ENCODE results near the gene PITPNM2.

The PITPNM2 gene

GRCh38 chr12:123143736-123144461 lies 7.0 kb downstream of the PITPNM2 start:
- DNase-seq = no peak

DNA sequence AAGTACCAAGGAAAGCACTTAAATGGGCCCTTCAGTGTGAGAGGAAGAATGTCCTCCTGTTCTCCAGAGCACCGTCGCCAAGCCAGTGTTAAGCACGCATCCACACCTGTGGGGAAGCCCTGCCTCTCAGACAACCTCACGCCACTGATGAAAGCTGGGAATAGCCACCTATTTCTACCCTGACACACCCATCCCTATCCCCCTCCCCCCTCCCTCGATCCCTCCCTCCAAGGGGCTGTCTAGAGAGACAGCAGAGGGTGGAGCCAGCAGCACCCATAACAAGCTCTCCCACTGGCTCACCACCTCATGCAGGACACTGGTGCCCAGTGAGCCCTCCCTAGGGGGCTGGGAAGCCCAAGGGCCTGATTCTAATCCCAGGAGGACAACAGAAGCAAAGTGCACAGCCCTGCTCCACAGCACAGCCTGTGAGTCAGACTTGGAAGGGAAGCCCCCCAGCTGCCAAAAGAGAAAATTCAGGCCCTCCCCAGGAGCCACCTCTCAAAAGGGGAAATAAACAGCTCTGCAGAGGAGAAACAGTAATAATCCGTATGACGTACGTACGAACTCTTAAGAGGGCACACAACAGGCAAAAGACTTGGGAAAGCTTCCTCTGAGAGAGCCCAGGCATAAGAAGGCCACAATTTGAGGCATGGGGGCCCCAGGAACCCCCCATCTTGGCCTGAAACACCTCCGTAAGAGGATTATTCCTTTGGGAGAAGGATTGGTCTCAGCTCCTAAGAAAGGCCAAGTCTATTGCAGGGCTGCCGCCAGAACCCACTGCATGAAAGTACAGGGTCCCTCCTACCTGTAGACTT lies 7.8 kb downstream of the PITPNM2 start:
- DNase-seq = no peak

- DNase-seq = no peak
Observed at GRCh38 chr12:123142518-123142840, 8.4 kb downstream of the PITPNM2 start.

GRCh38 chr12:123141615-123142517 lies 9.0 kb downstream of the PITPNM2 start:
- no peak for DNase-seq

DNA sequence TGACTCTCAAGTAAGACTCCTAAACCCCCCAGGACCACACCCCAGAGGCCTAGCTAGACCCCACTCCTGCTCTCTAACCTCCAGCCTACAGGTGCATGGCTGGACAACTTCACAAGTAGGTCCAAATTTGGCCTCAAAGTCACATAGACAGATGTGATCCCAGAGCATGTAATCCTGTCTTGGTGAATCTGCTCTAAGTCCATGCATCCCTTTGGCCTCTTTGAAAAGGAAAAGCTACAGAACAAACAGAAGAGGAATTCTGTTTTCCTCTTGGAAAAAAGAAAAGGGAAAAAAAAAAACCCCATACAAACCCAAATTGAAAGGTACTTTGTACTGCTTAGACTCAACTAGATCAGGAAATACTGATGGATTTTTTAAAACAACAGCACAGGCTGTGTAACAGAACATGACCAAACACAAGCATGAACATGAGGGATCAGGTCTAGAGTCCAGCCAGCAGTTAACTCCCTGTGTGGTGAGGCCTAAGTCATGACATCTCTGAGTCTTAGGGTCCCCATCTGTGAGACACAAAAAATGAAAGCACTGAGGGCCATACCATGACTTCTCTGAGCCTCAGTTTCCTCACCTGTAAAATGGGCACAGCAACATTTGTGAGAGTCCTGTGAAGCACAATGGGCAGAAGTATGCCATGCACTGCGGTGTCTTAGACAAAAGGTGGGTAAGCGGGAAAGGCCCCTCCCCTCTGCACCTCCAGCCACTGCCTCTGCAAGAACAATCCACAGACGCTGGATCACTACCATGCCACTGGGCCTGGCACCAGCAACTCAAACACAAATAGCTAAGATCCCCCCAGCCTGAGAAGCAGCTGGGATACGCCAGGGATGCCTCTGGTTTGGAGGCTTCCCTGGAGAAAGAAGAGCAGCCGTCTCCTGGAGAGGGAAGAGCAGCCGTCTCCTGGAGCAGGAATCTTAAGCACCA lies 9.9 kb downstream of the PITPNM2 start:
- DNase-seq = no peak

- no peak for DNase-seq
Observed at GRCh38 chr12:123139926-123140675, 10.8 kb downstream of the PITPNM2 start.

DNA sequence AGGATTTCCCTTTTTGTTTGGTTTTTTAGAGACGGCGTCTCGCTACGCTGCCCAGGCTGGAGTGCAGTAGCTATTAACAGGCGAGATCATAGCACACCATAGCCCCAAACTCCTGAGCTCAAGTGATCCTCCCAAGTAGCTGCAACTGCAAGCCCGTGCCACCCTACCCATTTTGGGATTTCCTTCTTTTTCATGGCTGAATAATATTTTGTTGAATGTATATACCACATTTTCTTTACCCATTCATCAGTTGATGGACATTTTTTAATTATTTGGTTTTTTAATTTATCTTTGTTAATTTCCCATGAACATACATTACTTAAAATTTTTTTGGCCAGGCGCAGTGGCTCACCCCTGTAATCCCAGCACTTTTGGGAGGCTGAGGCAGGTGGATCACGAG lies 15.2 kb downstream of the PITPNM2 start:
- no peak for DNase-seq

GRCh38 chr12:123134826-123135225 lies 16.1 kb downstream of the PITPNM2 start:
- no peak for DNase-seq

GRCh38 chr12:123134271-123134671 lies 16.6 kb downstream of the PITPNM2 start:
- no peak for DNase-seq

GRCh38 chr12:123133701-123134100 lies 17.2 kb downstream of the PITPNM2 start:
- no peak for DNase-seq

DNA sequence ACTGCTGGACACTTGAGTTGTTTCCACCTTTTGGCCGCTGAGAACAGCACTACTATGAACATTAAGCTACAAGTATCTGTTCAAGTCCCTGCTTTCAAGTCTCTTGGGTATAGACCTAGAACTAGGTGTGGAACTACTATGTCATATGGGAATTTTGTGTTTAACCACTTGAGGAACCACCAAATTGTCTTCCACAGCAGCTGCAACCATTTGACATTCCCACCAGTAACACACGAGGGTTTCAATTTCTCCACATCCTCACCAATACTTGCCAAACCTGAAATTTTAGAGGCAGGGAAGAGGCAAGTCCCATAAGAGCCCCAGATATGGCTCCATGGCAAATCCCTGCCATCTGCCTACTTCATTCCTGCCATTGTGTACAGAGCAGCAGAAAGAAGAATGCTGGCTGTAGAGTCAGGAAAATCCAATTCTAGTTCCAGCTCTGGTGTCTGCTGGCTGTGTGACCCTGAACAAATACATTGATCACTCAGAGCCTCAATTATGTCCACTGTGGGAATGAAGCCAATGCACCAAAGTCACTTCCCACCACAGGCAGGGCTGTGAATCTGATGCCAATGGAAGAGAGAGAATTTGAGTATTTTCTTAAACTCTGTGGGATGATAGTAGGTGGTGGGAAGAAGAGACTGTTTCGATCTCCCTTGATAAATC lies 17.8 kb downstream of the PITPNM2 start:
- DNase-seq = no peak

DNA sequence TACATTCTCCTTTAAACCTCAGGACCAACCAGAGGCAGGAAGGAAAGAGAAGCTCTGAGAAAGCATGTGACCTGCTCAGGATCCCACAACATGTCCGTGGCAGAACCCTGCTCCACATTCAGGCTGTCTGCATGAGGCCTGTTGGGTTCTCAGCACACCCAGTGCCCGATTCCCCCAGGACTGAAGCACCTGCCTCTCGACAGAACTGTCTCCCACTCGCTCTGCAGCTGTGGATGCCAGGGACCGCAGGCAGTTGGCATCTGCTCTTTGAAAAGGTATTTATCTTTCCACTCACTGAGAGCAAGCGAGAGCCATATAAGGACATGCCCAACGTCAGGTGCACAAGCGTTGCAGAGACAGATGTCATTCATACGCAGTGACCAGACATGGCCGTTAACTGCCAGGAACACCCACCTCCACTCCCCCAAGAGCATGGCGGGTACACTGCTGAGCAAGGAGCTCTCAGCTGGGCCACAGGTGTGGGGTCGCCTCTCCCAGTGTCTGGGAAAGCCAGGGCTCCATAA lies 18.9 kb downstream of the PITPNM2 start:
- peak; percentile 10 to 41 for DNase-seq

DNA sequence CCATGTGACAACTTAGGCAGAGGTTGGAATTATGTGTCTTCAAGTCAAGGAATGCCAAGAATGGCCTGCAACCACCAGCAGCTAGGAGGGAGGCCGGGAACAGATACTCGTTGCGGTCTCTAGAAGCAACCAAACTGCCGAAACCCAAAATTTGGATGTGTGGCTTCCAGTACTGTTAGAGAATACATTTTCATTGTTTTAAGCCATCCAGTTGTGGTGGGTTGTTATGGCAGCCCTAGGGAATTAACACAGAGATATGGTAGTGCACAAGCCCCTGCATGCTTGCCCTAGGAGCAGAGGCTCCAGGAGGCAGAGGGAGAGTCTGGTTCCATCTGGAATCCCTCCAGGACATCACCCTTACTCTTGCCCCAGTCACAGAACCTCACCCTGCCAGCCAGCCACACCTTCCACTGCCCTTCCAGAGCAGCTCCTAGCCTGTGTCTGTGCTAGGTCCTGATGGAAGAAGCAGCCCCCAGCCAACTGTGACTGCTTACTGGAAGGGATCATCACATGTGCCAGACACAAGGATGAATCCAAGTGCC lies 19.5 kb downstream of the PITPNM2 start:
- DNase-seq = no peak

DNA sequence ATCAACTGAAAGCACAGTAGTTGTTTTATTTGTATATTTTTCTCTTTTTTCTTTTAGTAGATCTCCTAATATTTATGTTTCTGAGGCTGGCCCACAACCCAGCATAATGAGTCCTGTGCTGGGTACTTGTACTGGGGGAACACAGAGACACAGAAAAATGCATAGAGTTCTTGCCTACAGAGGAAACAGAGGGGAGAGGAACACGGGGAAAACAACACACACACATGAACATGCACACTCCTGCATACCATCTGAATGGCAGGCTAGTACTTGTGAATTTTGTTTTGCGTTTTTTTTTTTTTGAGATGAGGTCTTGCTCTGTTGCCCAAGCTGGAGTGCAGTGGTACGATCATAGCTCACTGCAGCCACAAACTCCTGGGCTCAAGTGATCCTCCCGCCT lies 21.3 kb downstream of the PITPNM2 start:
- DNase-seq = no peak

DNA sequence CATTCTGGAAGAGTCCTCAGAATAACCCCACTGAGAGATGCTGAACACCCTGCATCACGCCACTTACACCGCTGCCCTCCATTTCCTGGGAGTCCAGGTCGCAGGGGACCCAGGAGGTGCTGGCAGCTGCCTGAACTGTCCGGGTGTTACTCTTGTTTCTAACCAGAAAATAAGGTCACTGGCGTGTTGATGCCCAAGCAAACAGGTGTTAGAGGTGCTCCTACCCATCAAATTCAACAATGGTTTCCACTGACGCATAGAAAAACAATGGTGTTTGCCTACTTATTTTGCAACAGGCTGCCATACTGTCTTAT lies 23.8 kb downstream of the PITPNM2 start:
- no peak for DNase-seq

DNA sequence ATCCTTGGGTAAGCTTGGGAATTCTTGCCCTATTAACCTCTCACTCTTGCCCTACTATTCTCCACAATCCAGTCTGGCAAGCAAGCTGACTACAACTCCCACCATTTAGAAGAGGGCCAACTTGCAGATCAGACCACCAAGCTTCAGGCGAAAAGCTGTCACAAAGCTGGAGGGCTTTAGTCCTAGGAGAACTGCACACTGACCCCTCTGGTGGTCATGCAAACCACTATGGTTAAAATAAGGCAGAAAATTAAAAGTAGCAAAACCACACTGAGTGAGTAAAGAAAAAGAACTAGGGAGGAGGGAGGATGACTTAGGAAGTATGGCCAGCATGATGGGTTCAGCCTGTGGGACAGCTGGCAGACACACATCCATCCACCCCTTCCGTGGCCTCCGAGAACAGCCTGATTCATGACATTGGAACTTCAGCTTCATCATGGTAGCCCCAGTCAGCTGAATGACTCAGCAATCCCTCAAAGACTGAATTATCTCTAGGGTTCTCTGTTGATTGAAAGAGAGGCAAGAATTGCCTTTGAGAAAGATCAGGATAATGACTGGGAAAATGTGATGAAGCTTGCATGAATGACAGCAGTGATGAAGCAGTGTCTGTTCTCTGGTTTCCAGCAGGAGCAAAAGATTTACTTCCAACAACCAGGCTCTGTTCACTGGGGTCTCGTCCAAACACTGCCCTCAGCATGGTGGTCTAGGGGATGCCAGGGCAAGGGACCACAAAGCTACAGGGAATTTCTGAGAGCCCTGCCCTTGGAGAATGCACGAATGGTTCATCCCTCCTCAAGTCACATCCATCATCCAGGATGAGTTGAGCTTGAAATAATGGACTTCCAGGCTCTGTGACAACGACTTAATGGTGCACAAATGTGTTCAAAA lies 24.4 kb downstream of the PITPNM2 start:
- no peak for DNase-seq

GRCh38 chr12:123122626-123123025 lies 28.3 kb downstream of the PITPNM2 start:
- DNase-seq = no peak

DNA sequence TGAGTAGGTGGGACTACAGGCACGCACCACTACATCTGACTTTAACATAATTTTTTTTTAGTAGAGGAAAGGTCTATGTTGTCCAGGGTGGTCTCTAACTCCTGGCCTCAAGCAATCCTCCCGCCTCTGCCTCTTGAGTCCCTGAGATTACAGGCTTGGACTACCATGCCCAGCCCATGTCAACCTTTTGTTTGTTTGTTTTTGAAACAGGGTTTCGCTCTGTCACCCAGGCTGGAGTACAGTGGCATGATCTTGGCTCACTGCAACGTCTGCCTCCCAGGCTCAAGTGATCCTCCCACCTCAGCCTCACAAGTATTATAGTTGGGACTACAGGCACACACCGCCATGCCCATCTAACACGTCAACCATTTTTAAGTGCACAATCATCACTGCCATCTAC lies 29.2 kb downstream of the PITPNM2 start:
- DNase-seq = no peak

DNA sequence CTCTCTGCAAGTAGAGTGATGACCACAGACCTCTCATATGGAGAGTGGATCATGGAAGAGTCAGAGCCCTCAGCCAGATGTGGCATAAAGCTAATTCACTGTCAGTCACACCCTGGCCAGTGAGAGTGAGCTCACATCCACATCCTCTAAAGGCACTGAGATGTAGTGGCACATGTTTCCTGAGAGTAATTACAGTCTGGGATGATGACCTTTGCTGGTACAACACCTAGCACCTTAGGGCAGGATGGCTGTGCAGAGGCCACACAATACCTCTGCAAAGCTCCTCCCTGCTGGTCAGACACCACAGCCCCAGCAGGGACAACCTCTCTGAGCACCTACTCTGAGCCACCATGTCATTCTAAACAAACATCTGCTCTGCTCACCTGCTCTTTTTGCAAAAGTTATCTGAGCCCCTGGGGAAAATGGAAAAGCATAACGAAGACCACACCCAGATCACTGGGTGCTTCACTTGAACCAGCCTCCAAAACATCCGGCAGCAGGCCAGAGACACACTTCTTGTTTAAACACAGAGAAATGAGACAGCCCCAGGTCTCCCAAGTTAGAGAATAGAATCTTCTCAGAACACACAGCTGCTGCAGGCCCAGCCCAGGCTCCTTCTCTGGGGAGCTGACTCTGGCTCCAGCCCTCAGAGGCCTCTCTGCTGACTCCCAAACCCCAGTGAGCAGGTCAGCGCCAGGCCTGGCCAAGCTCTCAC lies 30.3 kb downstream of the PITPNM2 start:
- DNase-seq = no peak
